NT2/D1 (cell line): Measurements from ENCODE around the gene CREB3L2.

Source experiments
- SUZ12 ChIP-seq: IDR thresholded peaks from 2 replicates; pipeline ENCODE4 v1.6.1; 2011; ENCODE audit not compliant: insufficient read length, insufficient read depth; ENCODE audit errors: extremely low read depth
- YY1 ChIP-seq: IDR thresholded peaks from 2 replicates; pipeline ENCODE4 v1.6.1; 2011; ENCODE audit not compliant: insufficient read length, insufficient read depth
- ZNF274 ChIP-seq: IDR thresholded peaks from 2 replicates; pipeline ENCODE4 v1.6.1; 2011; ENCODE audit warnings: mild to moderate bottlenecking, low read depth, low read length

DNA sequence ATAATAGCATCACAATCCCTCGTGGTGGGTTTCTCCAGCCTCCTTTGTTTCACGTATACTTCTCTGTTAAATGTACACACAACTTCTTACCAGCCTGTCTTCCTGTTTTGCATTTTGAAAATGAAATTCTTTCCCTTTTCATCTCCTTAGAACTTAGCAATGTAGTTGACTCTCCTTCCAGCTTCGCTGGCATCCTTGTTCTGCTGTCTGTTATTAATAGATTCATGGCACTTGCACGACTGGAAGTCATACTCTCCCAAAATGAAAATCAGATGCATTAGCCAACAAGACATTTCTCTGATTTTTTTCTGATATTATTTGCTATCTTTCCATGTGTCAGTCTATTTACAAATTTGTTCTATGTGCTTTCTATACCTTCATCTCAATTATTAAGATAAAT, 3.0 kb upstream of the CREB3L2 start:
- TF ChIP-seq YY1 (no peak), ZNF274 (no peak), SUZ12 (no peak)
